Duodenal mucosa (tissue), 2 donors: ENCODE results near the gene FTO.

Source experiments
- H3K27ac ChIP-seq: one replicate; pipeline ENCODE4 v1.7.0; 2013; ENCODE audit warnings: low read depth, low read length
- H3K27me3 ChIP-seq, 2 donors: one replicate each; pipeline ENCODE4 v1.7.0; 2013; ENCODE audit warnings: low read length in 2 of 2, control low read depth in 1 of 2; ENCODE audit not compliant: insufficient read depth in 2 of 2, control insufficient read depth in 1 of 2
- H3K36me3 ChIP-seq, 2 donors: one replicate each; pipeline ENCODE4 v1.7.0; 2013; ENCODE audit warnings: low read length in 2 of 2, control low read depth in 1 of 2; ENCODE audit not compliant: insufficient read depth in 2 of 2, control insufficient read depth in 1 of 2
- H3K4me1 ChIP-seq, 2 donors: one replicate each; pipeline ENCODE4 v1.7.0; 2013; ENCODE audit warnings: low read length in 2 of 2, control low read depth in 1 of 2; ENCODE audit not compliant: insufficient read depth in 2 of 2, control insufficient read depth in 1 of 2
- H3K4me3 ChIP-seq, 2 donors: one replicate each; pipeline ENCODE4 v1.7.0; 2013; ENCODE audit warnings: low read length in 2 of 2, low read depth in 1 of 2
- H3K9ac ChIP-seq, 2 donors: one replicate each; pipeline ENCODE4 v1.7.0; 2013; ENCODE audit warnings: low read length in 2 of 2, low read depth in 1 of 2
- H3K9me3 ChIP-seq, 2 donors: one replicate each; pipeline ENCODE4 v1.7.0; 2013; ENCODE audit warnings: low read length in 2 of 2, control low read depth in 1 of 2; ENCODE audit not compliant: control insufficient read depth in 1 of 2

The FTO gene

DNA sequence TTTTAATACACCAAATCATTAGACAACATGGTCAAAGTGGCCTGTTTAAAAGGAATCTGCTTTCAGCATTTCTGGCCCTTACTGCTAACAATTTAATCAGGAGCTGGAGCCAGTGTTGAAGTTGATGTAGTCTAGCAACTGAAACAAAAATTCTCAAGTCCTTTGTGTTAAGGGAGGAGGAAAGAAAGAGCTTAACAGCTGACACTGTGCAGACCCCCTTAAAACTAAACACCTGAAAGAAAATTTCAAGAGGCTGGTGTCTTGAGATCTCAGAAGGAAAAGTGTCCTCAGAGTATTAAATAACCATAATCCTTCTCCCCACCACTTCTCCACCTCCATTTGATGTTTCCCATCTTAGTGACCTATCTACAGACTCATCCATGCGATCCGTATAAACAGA is 232.1 kb downstream of the FTO start:
- peaks cover 3 to 6% of the 10 kb centered on the region in 2 donors for H3K36me3 ChIP-seq
- no peak overlapping the region for H3K9ac ChIP-seq
- peaks cover 3 to 15% of the 10 kb centered on the region in 2 donors for H3K4me1 ChIP-seq
- H3K9me3 ChIP-seq, result no peaks in the 10 kb centered on the region
- H3K27me3 ChIP-seq, result no peaks in the 10 kb centered on the region
- no peak overlapping the region for H3K27ac ChIP-seq
- no peak overlapping the region for H3K4me3 ChIP-seq

DNA sequence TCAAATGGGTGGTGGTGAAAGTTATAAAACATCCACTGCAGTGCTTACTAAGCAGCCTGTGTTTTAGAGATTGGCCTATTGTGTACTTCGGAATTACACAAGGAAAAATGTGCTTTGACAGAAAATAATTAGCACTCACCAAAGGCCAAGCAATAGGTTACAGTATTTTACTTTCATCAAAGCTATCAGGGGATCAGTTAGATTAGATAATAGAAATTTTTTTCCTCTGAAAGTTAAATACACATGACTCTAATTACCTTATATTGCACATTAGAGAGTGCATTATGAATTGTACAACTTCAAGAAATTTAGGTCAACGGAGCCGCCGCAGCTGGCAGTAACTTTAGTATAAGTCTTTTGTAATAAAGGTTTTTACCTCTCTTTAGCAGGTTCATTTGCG is 232.6 kb downstream of the FTO start:
- Histone ChIP-seq H3K27ac (no peak overlapping the region), H3K36me3 (peaks cover 3 to 6% of the 10 kb centered on the region in 2 donors), H3K9me3 (no peaks in the 10 kb centered on the region)

DNA sequence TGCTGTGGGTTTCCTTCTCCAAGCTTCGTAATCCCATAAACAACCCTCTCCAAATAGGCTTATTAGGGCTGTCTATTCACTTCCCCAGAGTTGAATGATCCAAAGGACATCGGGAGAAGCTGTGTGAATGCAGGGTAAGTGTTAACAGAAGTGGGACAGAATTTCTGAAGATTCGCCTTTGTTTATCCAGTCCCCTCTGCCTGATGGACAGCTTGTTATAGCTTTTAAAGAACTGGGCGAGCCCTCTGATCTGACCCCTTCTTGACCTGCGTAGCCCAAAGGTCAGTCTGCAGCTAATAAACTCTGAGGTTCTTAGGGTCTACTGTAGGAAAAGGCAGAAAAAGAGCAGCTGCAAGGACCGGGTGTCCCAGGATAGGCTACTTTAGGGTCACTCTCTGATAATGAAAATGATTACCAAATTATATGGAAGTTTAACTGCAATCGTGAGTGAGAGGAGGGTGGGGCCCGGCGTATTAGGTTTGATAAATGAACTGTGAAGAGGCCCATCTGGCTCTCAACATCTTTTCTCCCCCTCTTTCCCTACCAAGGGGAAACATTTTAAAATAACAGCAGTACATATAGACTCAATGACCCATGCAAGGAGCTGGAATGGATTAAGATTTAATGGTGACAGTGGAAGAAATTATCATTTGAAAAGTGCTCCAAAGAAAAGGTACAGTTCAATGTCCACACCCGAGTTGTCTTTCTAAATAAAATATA is 233.4 kb downstream of the FTO start:
- H3K27me3 ChIP-seq, result no peaks in the 10 kb centered on the region
- peaks cover 3 to 15% of the 10 kb centered on the region in 2 donors for H3K4me1 ChIP-seq
- no peak overlapping the region for H3K27ac ChIP-seq
- no peak overlapping the region for H3K9ac ChIP-seq
- no peak overlapping the region for H3K4me3 ChIP-seq
- peaks cover 3 to 6% of the 10 kb centered on the region in 2 donors for H3K36me3 ChIP-seq
- no peaks in the 10 kb centered on the region for H3K9me3 ChIP-seq

More for the DNA sequence above, 232.6 kb downstream of the FTO start:
- Histone ChIP-seq H3K27me3 (no peaks in the 10 kb centered on the region), H3K9ac (no peak overlapping the region), H3K4me1 (peaks cover 3 to 15% of the 10 kb centered on the region in 2 donors), H3K4me3 (no peak overlapping the region)

GRCh38 chr16:53944025-53944424 is 240.1 kb downstream of the FTO start:
- H3K27ac ChIP-seq, result no peak overlapping the region
- H3K4me3 ChIP-seq, result no peak overlapping the region
- no peaks in the 10 kb centered on the region for H3K4me1 ChIP-seq

DNA sequence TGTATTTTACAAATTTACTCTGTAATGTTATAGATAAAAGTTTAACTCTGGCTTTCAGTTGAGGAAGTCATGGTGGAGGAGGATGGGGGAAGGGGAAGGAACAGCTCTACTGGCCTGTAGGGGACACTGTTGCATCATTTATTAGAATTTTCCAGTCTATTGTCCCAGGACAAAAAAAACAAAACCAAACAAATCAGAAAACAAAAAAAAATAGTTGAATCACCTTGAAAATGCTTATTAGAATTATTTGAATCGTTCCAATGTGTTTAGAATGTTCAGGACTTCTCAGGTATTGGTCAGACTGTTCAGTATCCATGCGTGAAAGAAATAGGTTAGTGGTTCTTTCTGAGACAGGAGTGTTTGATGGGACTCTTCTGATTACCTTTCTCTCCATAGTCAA is 242.0 kb downstream of the FTO start:
- Histone ChIP-seq H3K4me1 (no peaks in the 10 kb centered on the region), H3K9me3 (no peaks in the 10 kb centered on the region), H3K9ac (no peak overlapping the region), H3K27ac (no peak overlapping the region), H3K4me3 (no peak overlapping the region), H3K36me3 (no peaks in the 10 kb centered on the region), H3K27me3 (no peaks in the 10 kb centered on the region)

More at GRCh38 chr16:53944025-53944424, 240.1 kb downstream of the FTO start:
- H3K9ac ChIP-seq, result no peak overlapping the region
- H3K9me3 ChIP-seq, result no peaks in the 10 kb centered on the region
- H3K27me3 ChIP-seq, result no peaks in the 10 kb centered on the region
- no peaks in the 10 kb centered on the region for H3K36me3 ChIP-seq

DNA sequence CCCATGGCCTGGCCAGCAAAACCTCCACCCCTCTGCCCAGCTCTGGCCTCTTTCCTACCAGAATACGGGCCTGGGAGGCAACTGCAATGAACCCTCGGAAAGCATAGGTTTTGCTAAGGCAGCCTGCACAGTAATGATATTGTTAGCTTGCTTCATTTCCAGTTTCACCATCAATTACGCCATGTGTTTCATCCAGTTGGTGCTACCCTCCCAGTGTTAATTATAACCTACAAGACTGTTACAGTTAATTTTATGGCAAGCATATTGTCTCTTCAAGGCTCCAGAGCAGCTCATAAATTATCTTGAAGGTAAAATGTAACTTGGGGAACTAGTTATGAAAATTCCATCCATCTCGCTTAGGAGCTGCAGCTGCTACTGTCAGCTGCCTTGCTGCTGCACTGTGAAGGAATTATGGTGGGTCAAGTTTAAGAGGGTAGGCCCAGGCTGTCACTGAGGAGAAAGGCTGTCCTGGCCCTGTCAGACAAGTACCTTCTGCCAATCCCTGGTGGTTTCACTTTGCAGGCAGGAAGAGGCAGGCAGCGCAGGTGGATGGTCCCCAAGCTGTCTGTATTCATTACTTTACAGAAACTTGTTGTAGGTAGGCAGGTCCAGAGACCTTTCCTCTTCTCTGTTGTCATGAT is 242.9 kb downstream of the FTO start:
- H3K36me3 ChIP-seq, result no peaks in the 10 kb centered on the region
- H3K9ac ChIP-seq, result no peak overlapping the region
- no peaks in the 10 kb centered on the region for H3K27me3 ChIP-seq
- no peak overlapping the region for H3K27ac ChIP-seq
- no peaks in the 10 kb centered on the region for H3K9me3 ChIP-seq
- no peak overlapping the region for H3K4me3 ChIP-seq
- peaks cover 0 to 2% of the 10 kb centered on the region in 2 donors for H3K4me1 ChIP-seq

- no peak overlapping the region for H3K27ac ChIP-seq
- no peak overlapping the region for H3K4me3 ChIP-seq
- H3K36me3 ChIP-seq, result no peaks in the 10 kb centered on the region
- H3K9ac ChIP-seq, result no peak overlapping the region
- H3K27me3 ChIP-seq, result no peaks in the 10 kb centered on the region
- H3K9me3 ChIP-seq, result no peaks in the 10 kb centered on the region
- peaks cover 4 to 10% of the 10 kb centered on the region in 2 donors for H3K4me1 ChIP-seq
Measured at GRCh38 chr16:53947642-53948041, 243.7 kb downstream of the FTO start.

DNA sequence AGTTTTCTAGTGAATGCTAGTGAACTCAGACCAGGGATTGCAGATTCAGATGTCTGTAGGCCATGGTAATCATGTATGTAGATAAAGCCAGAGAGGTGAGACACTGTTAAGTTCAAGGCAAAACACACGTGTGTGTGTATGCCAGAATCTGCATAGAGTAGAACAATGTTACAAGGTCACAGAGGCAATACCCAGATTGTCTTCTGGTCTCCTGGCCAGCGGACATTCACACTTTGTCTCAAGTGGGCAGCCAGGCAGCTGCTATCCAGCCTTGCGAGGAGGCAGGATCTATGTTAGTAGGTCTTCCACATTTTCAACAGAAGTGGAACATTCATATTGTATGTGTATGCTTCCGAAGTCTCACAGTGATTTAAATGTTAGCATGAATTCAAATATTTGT is 244.4 kb downstream of the FTO start:
- H3K27me3 ChIP-seq, result no peaks in the 10 kb centered on the region
- H3K9ac ChIP-seq, result no peak overlapping the region
- H3K36me3 ChIP-seq, result no peaks in the 10 kb centered on the region
- no peak overlapping the region for H3K4me3 ChIP-seq
- no peaks in the 10 kb centered on the region for H3K9me3 ChIP-seq
- H3K27ac ChIP-seq, result no peak overlapping the region
- peaks cover 4 to 12% of the 10 kb centered on the region in 2 donors for H3K4me1 ChIP-seq

GRCh38 chr16:53948734-53949430 is 244.9 kb downstream of the FTO start:
- H3K9me3 ChIP-seq, result no peaks in the 10 kb centered on the region
- H3K27me3 ChIP-seq, result no peaks in the 10 kb centered on the region
- no peaks in the 10 kb centered on the region for H3K36me3 ChIP-seq
- peaks cover 4 to 12% of the 10 kb centered on the region in 2 donors for H3K4me1 ChIP-seq
- H3K27ac ChIP-seq, result no peak overlapping the region
- H3K9ac ChIP-seq, result no peak overlapping the region
- no peak overlapping the region for H3K4me3 ChIP-seq

DNA sequence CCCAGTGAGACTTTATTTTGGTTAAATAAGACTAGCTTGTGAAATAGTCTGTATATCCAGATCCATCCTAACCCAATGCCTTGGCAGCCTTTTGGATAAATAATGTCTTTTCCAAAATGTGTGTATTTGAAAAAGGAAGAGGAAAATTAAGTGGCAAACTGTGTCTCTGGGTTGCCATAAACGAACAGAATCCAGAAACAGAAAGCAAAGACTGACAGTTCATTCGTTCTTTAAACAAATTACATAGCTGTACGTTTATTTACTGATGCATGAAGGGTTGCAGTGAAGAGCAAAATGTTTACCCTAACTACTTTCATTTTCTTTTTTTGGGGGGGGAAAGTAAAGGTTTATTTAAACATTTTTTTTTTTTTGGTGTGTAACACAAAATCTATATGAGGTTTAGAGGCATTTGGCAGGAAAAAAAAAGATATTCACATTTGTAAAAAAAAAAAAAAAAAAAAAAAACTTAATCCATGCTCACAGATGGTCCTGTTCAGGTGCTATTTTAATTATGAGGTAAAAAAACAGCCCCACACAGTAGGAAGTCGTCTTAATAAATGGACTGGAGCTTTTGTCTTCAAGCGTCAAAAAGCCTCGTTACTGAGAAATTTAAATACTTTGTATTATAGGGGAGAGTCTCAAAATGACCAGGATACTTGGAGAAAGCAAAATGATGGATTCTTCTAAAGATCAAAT is 245.9 kb downstream of the FTO start:
- Histone ChIP-seq H3K27me3 (no peaks in the 10 kb centered on the region), H3K36me3 (no peaks in the 10 kb centered on the region), H3K4me3 (no peak overlapping the region), H3K9ac (no peak overlapping the region), H3K27ac (no peak overlapping the region), H3K4me1 (peaks cover 4 to 12% of the 10 kb centered on the region in 2 donors), H3K9me3 (no peaks in the 10 kb centered on the region)
